Sigmoid colon (tissue), 7 donors: ENCODE results near the gene MRPL36. TPM values are rescaled to one million over a fixed set of nuclear protein-coding genes. Genes with fewer than 3 reads are reported as not detected.

ENCODE experiments used
- DNase-seq: peaks from one replicate; pipeline ENCODE4 v3.0.0-alpha.2; 2019
- H3K27ac ChIP-seq, 4 donors: fragments of 200-600 bp; sonication (generic); one replicate each; pipeline ENCODE4 v1.5.1; 2016 to 2019; ENCODE audit warnings: mild to moderate bottlenecking in 1 of 4
- H3K27me3 ChIP-seq, 3 donors: fragments of 200-600 bp; sonication (generic); one replicate each; pipeline ENCODE4 v1.5.1; 2019; ENCODE audit warnings: mild to moderate bottlenecking in 1 of 3
- H3K36me3 ChIP-seq, 4 donors: fragments of 200-600 bp; sonication (generic); one replicate each; pipeline ENCODE4 v1.5.1; 2016 to 2019
- H3K4me1 ChIP-seq, 4 donors: fragments of 200-600 bp; sonication (generic); one replicate each; pipeline ENCODE4 v1.5.1; 2017 to 2019
- H3K4me3 ChIP-seq, 4 donors: fragments of 200-600 bp; sonication (generic); one replicate each; pipeline ENCODE4 v1.5.1; 2017 to 2019; ENCODE audit warnings: mild to moderate bottlenecking in 2 of 4, moderate library complexity in 1 of 4
- H3K9me3 ChIP-seq, 4 donors: fragments of 200-600 bp in 3 of 4; sonication (generic) in 3 of 4; one replicate each; pipeline versions ENCODE4 v1.5.1 to v1.6.1; 2013 to 2019
- CTCF ChIP-seq, 4 experiments: fragments of 450-650 bp in 3 of 4; fragments of 200-600 bp in 1 of 4; IDR thresholded peaks; one replicate each; pipeline ENCODE4 v1.5.1; 2016 to 2019; ENCODE audit warnings: antibody characterized with exemption in 4 of 4, mild to moderate bottlenecking in 3 of 4, moderate library complexity in 2 of 4
- EP300 ChIP-seq, 4 donors: sonication (generic); formaldehyde crosslinking; IDR thresholded peaks; one replicate each; pipeline ENCODE4 v1.6.1; 2017; ENCODE audit warnings: antibody characterized with exemption in 4 of 4
- POLR2A ChIP-seq, 2 donors: fragments of 450-650 bp; IDR thresholded peaks; one replicate each; pipeline ENCODE4 v1.6.1; 2016; ENCODE audit warnings: antibody characterized with exemption in 2 of 2, mild to moderate bottlenecking in 2 of 2, moderate library complexity in 2 of 2
- POLR2AphosphoS5 ChIP-seq, 4 donors: sonication (generic); formaldehyde crosslinking; IDR thresholded peaks; one replicate each; pipeline ENCODE4 v1.6.1; 2017; ENCODE audit warnings: antibody characterized with exemption in 4 of 4
- WGBS, 2 donors: extraction: QIAGEN DNeasy Blood & Tissue Kit; methylation state at CpG; one replicate each; pipeline ENCODE4 v1.1.7; 2013; 5-methylcytosine and 5-hydroxymethylcytosine counted together
- intact Hi-C: fragments of 100-400 bp; cut with DNase I; formaldehyde crosslinking; loops from one replicate; pipeline ENCODE4 v1.15.1; 2023
- polyA plus RNA-seq, 3 donors: library from polyadenylated mRNA; stranded (reverse); fragments of 200-250 nt; gene quantifications; one replicate each; pipeline ENCODE4 v1.2.3, GENCODE V29; 2013
- total RNA-seq, 4 donors: library from RNA; depleted of rRNA; stranded (reverse); fragments of >200 nt; gene quantifications; one replicate each; pipeline ENCODE4 v1.1.0, GENCODE V29; 2016
- donor health status: healthy with polysubstance abuse.
- donor health status: Bipolar disorder and iron deficiency.
- donor health status: healthy.

Gene MRPL36
- total and polyA plus RNA-seq, 7 donors = 32.4 to 77.9 (median 59.4) TPM

GRCh38 chr5:1762121-1762882 lies 37.3 kb downstream of the MRPL36 start:
- WGBS, 2 donors = 81 to 87% methylated on average over 25 of the region's 25 CpGs
- Histone ChIP-seq H3K9me3 (no peaks in the 10 kb centered on the region), H3K36me3 (no peaks in the 10 kb centered on the region), H3K27ac (no peak overlapping the region), H3K4me3 (no peak overlapping the region), H3K27me3 (peaks cover 0 to 47% (median 22%) of the 10 kb centered on the region in 3 donors), H3K4me1 (no peaks in the 10 kb centered on the region)
- no peak for TF ChIP-seq POLR2AphosphoS5 (IDR thresholded peaks at IDR 0.05)
- no peak for TF ChIP-seq CTCF (IDR thresholded peaks at IDR 0.05)
- no peak for TF ChIP-seq POLR2A (IDR thresholded peaks at IDR 0.05)
- no peak for TF ChIP-seq EP300 (IDR thresholded peaks at IDR 0.05)
- peak; percentile 45 for DNase-seq
- intact Hi-C loops = no loop called here

- Histone ChIP-seq H3K4me3 (no peak overlapping the region), H3K27ac (no peak overlapping the region), H3K9me3 (no peaks in the 10 kb centered on the region), H3K4me1 (no peaks in the 10 kb centered on the region), H3K36me3 (no peaks in the 10 kb centered on the region), H3K27me3 (peaks cover 0 to 41% (median 22%) of the 10 kb centered on the region in 3 donors)
- intact Hi-C loops = no loop called here
- WGBS, 2 donors = 80 to 90% methylated on average over 11 of the region's 11 CpGs
- DNase-seq = peak; percentile 40
- no peak for TF ChIP-seq POLR2A (IDR thresholded peaks at IDR 0.05)
- TF ChIP-seq EP300 (IDR thresholded peaks at IDR 0.05) = no peak
- TF ChIP-seq CTCF (IDR thresholded peaks at IDR 0.05) = no peak
- TF ChIP-seq POLR2AphosphoS5 (IDR thresholded peaks at IDR 0.05) = no peak
These were observed 38.2 kb downstream of the MRPL36 start for GRCh38 chr5:1761453-1761755.

- peaks cover 0 to 36% (median 19%) of the 10 kb centered on the region in 3 donors for H3K27me3 ChIP-seq
- no peaks in the 10 kb centered on the region for H3K9me3 ChIP-seq
- H3K27ac ChIP-seq = no peak overlapping the region
- intact Hi-C loops = no loop called here
- H3K4me3 ChIP-seq = no peak overlapping the region
- 76 to 77% methylated on average over 28 of the region's 28 CpGs for WGBS, 2 donors
- peak; percentile 46 for DNase-seq
- no peaks in the 10 kb centered on the region for H3K4me1 ChIP-seq
- TF ChIP-seq CTCF (IDR thresholded peaks at IDR 0.05) (no peak), POLR2A (IDR thresholded peaks at IDR 0.05) (no peak), EP300 (IDR thresholded peaks at IDR 0.05) (no peak), POLR2AphosphoS5 (IDR thresholded peaks at IDR 0.05) (no peak)
- no peaks in the 10 kb centered on the region for H3K36me3 ChIP-seq
These were observed 38.8 kb downstream of the MRPL36 start for GRCh38 chr5:1760656-1761452.

GRCh38 chr5:1760231-1760630 lies 39.4 kb downstream of the MRPL36 start:
- 68 to 84% methylated on average over 4 of the region's 4 CpGs for WGBS, 2 donors
- DNase-seq = peak; percentile 21
- Histone ChIP-seq H3K9me3 (no peaks in the 10 kb centered on the region), H3K4me1 (no peaks in the 10 kb centered on the region), H3K36me3 (no peaks in the 10 kb centered on the region), H3K27me3 (peaks cover 0 to 36% (median 12%) of the 10 kb centered on the region in 3 donors), H3K4me3 (no peak overlapping the region), H3K27ac (no peak overlapping the region)
- intact Hi-C loops = no loop called here
- TF ChIP-seq POLR2A (IDR thresholded peaks at IDR 0.05) (no peak), CTCF (IDR thresholded peaks at IDR 0.05) (no peak), POLR2AphosphoS5 (IDR thresholded peaks at IDR 0.05) (no peak), EP300 (IDR thresholded peaks at IDR 0.05) (no peak)
